Fibroblast of mammary gland (primary cell): ENCODE results near the gene PSD2.
A peak's percentile ranks its signal among the peaks of the same experiment; 100 is the strongest.

Experiments
- DNase-seq: peaks from one replicate; pipeline ENCODE4 v3.0.0-alpha.2; 2010; ENCODE audit warnings: low read depth
- H3K4me3 ChIP-seq: 2 replicates; pipeline ENCODE4 v1.5.1; 2011; ENCODE audit warnings: low read depth, mild to moderate bottlenecking, low read length, moderate library complexity; ENCODE audit not compliant: control insufficient read depth
- TF ChIP-seq, protein P1 (sequence below): conservative IDR thresholded peaks from 2 replicates; pipeline ENCODE4 v1.5.1; 2011; ENCODE audit warnings: low read depth, low read length, inconsistent platforms; ENCODE audit not compliant: control insufficient read depth, insufficient read depth

The PSD2 gene

DNA sequence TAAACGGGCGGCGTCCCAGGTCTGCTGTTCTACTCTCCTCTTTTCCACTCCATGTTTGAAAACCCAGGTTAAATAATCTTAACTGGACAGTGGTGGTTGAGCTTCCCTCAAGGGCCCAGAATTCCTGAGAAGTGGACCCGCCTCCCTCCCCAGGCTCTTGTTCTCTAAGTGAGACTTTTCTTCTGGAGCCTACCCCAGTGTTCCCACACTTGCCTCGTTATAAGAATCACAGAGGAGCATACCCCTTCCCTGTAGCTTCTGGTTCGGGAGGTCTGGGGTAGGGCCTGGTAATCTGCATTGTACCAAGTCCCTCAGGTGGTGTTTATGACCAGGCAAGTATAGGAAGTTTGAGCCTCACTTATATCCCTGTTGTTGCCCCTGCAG is 12.0 kb downstream of the PSD2 start:
- TF ChIP-seq, protein P1, sequence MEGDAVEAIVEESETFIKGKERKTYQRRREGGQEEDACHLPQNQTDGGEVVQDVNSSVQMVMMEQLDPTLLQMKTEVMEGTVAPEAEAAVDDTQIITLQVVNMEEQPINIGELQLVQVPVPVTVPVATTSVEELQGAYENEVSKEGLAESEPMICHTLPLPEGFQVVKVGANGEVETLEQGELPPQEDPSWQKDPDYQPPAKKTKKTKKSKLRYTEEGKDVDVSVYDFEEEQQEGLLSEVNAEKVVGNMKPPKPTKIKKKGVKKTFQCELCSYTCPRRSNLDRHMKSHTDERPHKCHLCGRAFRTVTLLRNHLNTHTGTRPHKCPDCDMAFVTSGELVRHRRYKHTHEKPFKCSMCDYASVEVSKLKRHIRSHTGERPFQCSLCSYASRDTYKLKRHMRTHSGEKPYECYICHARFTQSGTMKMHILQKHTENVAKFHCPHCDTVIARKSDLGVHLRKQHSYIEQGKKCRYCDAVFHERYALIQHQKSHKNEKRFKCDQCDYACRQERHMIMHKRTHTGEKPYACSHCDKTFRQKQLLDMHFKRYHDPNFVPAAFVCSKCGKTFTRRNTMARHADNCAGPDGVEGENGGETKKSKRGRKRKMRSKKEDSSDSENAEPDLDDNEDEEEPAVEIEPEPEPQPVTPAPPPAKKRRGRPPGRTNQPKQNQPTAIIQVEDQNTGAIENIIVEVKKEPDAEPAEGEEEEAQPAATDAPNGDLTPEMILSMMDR, result no peak
- DNase-seq, result no peak
- no peak overlapping the region for H3K4me3 ChIP-seq

DNA sequence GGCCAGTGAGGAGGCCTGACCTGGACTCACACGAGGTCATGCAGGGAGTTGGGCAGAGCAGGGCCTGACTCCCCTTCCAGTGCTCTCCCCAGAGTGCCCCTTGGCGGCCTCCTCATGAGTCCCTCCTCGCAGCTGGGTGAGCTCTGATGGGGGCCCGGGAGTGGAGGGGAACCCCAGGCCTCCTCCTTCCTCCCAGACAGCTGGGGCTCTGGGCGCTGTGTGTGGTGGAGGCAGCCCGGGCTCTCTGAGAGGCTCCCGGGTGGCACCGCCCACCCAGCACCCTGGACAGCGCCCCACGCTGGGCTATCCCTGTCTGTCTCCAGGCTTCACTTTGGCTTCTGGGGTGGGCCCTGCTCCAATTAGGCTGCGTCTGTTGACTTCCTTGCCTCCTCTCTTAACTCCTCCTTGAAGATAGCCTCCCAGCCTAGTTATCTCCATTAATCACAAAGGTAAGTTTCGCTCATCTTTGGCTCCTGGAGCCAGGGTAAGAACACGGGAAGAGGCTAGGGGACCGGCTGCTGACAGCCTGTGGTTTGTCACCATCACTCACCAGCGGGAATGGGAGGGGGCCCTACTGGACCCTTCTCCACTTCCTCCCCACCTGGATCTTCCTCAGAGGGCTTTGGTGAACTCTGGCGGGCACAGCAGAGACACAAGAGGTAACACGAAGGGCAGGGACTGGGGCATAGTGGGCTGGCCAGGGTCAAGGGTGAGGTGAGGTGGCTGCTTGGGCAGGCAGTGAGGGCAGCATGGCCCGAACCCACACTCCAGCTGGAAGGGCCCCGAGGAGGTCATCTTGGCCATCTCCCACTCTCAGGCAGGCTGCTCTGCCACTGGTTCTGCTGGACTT is 13.1 kb downstream of the PSD2 start:
- TF ChIP-seq, protein P1, result no peak
- H3K4me3 ChIP-seq, result no peak overlapping the region
- peak; percentile 16 for DNase-seq

DNA sequence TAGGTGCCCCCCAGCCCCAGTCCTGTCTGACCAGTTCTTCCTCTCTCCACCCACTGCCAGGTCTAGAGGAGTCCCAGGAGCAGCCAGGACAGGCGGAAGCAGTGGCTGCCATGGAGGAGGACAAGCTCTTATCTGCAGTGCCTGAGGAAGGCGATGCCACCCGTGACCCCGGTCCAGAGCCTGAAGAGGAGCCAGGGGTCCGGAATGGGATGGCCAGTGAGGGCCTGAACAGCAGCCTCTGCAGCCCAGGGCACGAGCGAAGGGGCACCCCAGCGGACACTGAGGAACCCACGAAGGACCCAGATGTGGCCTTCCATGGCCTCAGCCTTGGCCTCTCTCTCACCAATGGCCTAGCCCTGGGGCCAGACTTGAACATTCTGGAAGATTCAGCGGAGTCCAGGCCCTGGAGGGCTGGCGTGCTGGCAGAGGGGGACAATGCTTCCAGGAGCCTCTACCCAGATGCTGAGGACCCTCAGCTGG is 13.8 kb downstream of the PSD2 start:
- H3K4me3 ChIP-seq, result no peak overlapping the region
- TF ChIP-seq, protein P1, result no peak
- DNase-seq, result no peak

DNA sequence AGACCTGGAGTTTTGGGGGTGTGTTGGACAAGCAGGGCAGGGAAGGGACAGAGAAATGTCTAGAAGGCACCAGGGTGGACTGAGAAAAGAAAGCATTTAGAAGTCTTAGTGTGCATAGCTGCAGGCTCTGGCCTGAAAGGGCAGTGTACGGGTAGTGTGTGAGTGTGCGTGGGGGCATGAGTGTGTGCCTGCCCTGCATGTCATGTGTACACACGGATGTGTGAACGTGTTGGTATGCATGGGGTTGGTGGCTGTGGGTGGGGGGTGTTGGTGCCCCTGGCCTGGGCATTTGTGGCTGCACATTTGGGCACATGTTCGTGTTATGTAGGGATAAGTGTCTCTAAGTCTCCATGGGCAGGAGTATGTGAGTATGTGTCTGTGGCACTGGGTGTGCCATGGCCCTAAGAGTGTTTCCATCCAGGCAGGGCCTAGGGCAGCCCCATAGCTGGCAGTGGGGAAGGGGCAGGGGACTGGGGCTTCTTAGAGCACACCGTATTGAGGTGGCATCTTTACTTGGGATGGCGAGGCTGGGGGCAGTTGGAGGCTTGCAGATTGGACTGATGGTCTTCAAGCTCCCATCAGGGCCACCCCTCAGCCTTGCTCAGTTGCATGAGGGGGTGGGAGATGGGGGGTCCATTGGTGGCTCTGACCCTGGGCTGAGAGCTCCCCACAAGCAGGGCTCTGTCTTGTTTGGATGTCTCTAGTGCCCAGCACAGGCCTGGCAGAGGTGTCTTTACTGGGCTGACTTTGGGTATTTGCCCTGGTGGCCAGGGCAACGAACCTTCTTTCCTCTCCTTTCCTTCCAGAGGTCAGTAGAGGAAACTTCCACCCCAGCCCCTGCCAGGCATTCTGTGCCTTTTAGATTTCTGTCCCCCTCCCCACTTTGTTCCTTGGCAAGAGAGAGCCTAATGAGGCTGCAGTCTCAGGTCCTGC is 15.0 kb downstream of the PSD2 start:
- no peak overlapping the region for H3K4me3 ChIP-seq
- TF ChIP-seq, protein P1, result no peak
- DNase-seq, result no peak

DNA sequence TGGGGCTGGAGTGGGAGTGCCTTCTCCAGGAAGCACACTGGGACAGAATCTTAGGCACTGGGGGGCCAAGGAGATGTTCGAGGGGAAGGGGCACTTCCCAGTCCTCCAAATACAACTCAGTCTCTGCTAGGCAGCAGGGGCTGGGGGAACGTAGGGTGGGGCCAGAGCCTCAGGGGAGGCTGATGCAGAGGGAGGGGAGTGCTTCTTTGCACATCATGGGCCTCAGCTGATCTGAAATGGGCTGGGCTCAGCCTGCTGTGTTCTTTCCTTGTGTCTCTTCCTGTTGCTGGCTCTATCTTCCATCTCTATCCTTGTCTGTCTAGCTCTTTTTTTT is 15.6 kb downstream of the PSD2 start:
- no peak overlapping the region for H3K4me3 ChIP-seq
- DNase-seq, result no peak
- TF ChIP-seq, protein P1, result no peak

DNA sequence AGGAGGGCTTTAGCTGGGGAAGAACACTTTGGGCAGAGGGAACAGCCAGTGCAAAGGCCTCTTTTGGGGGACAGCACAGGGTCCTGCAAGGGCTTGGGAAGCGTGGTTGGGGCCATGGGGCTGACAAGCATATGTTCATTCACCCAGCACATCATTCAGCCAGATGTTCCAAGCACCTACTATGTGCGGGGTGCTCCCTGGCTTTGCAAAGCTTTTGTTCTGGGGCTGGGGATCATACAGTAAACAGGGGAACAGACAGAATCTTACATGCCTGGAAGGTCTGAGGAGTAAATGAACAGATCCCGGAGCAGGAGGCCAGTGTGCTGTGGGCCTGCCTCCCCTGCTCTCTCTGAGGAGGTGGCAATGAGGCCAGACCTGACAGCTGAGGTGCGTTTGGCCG is 16.7 kb downstream of the PSD2 start:
- no peak overlapping the region for H3K4me3 ChIP-seq
- TF ChIP-seq, protein P1, result no peak
- DNase-seq, result no peak
